HCT116 (cell line): ENCODE measurements around the gene RAB3B. TPM values are rescaled to one million over a fixed set of nuclear protein-coding genes. Genes with fewer than 3 reads are reported as not detected.

Experiments used
- ATAC-seq: fragments of 200-7000 bp; cut with Tn5 transposase; 2 replicates; pipeline ENCODE4 v1.9.1; 2020; ENCODE audit warnings: mild to moderate bottlenecking, moderate library complexity
- BruUV-seq: library from RNA; stranded (reverse); fragments of 400-500 nt; replicated peaks from 2 replicates; lab custom pipeline; 2021; lab: Mats Ljungman, UMichigan
- CTCF ChIA-PET: fragments of 300-600 bp; sonication (Branson Sonifier 250); formaldehyde crosslinking; loops from one replicate; lab custom pipeline; 2021; ENCODE audit warnings: antibody characterized with exemption; lab: Charles Lee
- POLR2A ChIA-PET: fragments of 300-600, 350-600 bp; sonication (Branson Sonifier 250); formaldehyde crosslinking; loops from one replicate; lab custom pipeline; 2021; ENCODE audit warnings: antibody characterized with exemption; lab: Charles Lee
- RAD21 ChIA-PET, 2 experiments: fragments of 300-600 bp; sonication (Branson Sonifier 250); formaldehyde crosslinking; loops; one replicate each; lab custom pipeline; 2023; ENCODE audit warnings: low total read pairs in 2 of 2; ENCODE audit not compliant: uncharacterized antibody in 2 of 2, unreplicated experiment in 2 of 2, low non-redundant PET in 1 of 2; lab: Charles Lee
- DNase-seq: peaks from one replicate; pipeline ENCODE4 v3.0.0-alpha.2; 2010; ENCODE audit warnings: low read depth, low spot score
- H2AFZ ChIP-seq: fragments of 200-600 bp; shearing (Covaris generic), sonication (generic); 2 replicates; pipeline ENCODE4 v1.6.1; 2017; ENCODE audit warnings: low read depth, mixed run types, mixed read lengths, antibody characterized with exemption, low read length; ENCODE audit not compliant: poor library complexity, severe bottlenecking
- H3K27ac ChIP-seq: 2 replicates; pipeline ENCODE4 v1.5.1; 2012; ENCODE audit warnings: low read depth, low read length
- H3K27me3 ChIP-seq: fragments of 200-600 bp; sonication (generic); 2 replicates; pipeline ENCODE4 v1.6.1; 2016; ENCODE audit warnings: mixed run types, low read length, mixed read lengths; ENCODE audit not compliant: insufficient read depth
- H3K36me3 ChIP-seq, 2 experiments: fragments of 200-500 bp in 1 of 2; fragments of 200-600 bp in 1 of 2; sonication (Bioruptor generic) in 1 of 2; sonication (generic) in 1 of 2; 2 replicates each; pipeline versions ENCODE4 v1.5.1 to v1.6.1; 2014 to 2016; ENCODE audit warnings: low read length in 2 of 2, inconsistent platforms in 1 of 2, mixed read lengths in 1 of 2, mixed run types in 1 of 2; ENCODE audit not compliant: insufficient read depth in 2 of 2, control insufficient read depth in 1 of 2
- H3K4me1 ChIP-seq, 2 experiments: fragments of 200-600 bp in 1 of 2; sonication (generic) in 1 of 2; 2 replicates each; pipeline versions ENCODE4 v1.5.1 to v1.6.1; 2012 to 2017; ENCODE audit warnings: low read length in 2 of 2, inconsistent platforms in 1 of 2, mild to moderate bottlenecking in 1 of 2, mixed read lengths in 1 of 2, mixed run types in 1 of 2, moderate library complexity in 1 of 2; ENCODE audit not compliant: insufficient read depth in 2 of 2, control insufficient read depth in 1 of 2
- H3K4me2 ChIP-seq: fragments of 200-600 bp; sonication (generic); 2 replicates; pipeline ENCODE4 v1.6.1; 2017; ENCODE audit warnings: mixed run types, low read length, mixed read lengths
- H3K4me3 ChIP-seq, 2 experiments: fragments of 200-600 bp in 1 of 2; sonication (generic) in 1 of 2; replicated peaks in 1 of 2; 2 replicates each; pipeline ENCODE4 v1.5.1; 2011 to 2016; ENCODE audit warnings: low read length in 2 of 2, control low read depth in 1 of 2, low read depth in 1 of 2, mild to moderate bottlenecking in 1 of 2, mixed read lengths in 1 of 2, mixed run types in 1 of 2
- H3K79me2 ChIP-seq: fragments of 200-600 bp; sonication (generic); 2 replicates; pipeline ENCODE4 v1.6.1; 2017; ENCODE audit warnings: mild to moderate bottlenecking, mixed run types, low read length, moderate library complexity, mixed read lengths; ENCODE audit not compliant: insufficient read depth
- H3K9ac ChIP-seq: fragments of 200-600 bp; sonication (generic); 2 replicates; pipeline ENCODE4 v1.6.1; 2016; ENCODE audit warnings: low read length, mixed read lengths
- H3K9me2 ChIP-seq: fragments of 200-600 bp; sonication (generic), shearing (Covaris generic); 2 replicates; pipeline ENCODE4 v1.6.1; 2017; ENCODE audit warnings: mixed run types, mild to moderate bottlenecking, moderate library complexity; ENCODE audit not compliant: insufficient read depth
- H3K9me3 ChIP-seq, 2 experiments: fragments of 200-500 bp in 1 of 2; fragments of 200-600 bp in 1 of 2; sonication (Bioruptor generic) in 1 of 2; sonication (generic) in 1 of 2; 2 replicates each; pipeline ENCODE4 v1.6.1; 2014 to 2017; ENCODE audit warnings: low read length in 2 of 2, mixed read lengths in 2 of 2, inconsistent platforms in 1 of 2, low read depth in 1 of 2, mild to moderate bottlenecking in 1 of 2, mixed run types in 1 of 2, moderate library complexity in 1 of 2; ENCODE audit not compliant: control insufficient read depth in 1 of 2, insufficient read depth in 1 of 2
- H4K20me1 ChIP-seq: fragments of 200-600 bp; sonication (generic), shearing (Covaris generic); 2 replicates; pipeline ENCODE4 v1.6.1; 2017; ENCODE audit warnings: mixed run types, mild to moderate bottlenecking, moderate library complexity; ENCODE audit not compliant: insufficient read depth
- ATF3 ChIP-seq: IDR thresholded peaks from 2 replicates; pipeline ENCODE4 v1.6.1; 2012
- CBX3 ChIP-seq: IDR thresholded peaks from 2 replicates; pipeline ENCODE4 v1.6.1; 2012; ENCODE audit warnings: low read depth
- CTCF ChIP-seq, 3 experiments: fragments of 200-600 bp in 1 of 3; sonication (generic) in 1 of 3; IDR thresholded peaks in 2 of 3; conservative IDR thresholded peaks in 1 of 3; 2 replicates each; pipeline ENCODE4 v1.5.1; 2012 to 2017; ENCODE audit warnings: low read depth in 2 of 3, low read length in 2 of 3, antibody characterized with exemption in 1 of 3, borderline replicate concordance in 1 of 3, control low read depth in 1 of 3, mild to moderate bottlenecking in 1 of 3, mixed read lengths in 1 of 3, mixed run types in 1 of 3, moderate library complexity in 1 of 3; ENCODE audit not compliant: insufficient read depth in 1 of 3
- EZH2 ChIP-seq: fragments of 200-600 bp; sonication (generic); IDR thresholded peaks from 2 replicates; pipeline ENCODE4 v1.6.1; 2017; ENCODE audit warnings: antibody characterized with exemption, mixed run types
- FOSL1 ChIP-seq: IDR thresholded peaks from 2 replicates; pipeline ENCODE4 v1.6.1; 2012; ENCODE audit warnings: low read depth
- POLR2A ChIP-seq: IDR thresholded peaks from 2 replicates; pipeline ENCODE4 v1.7.0; 2011; ENCODE audit warnings: borderline replicate concordance; ENCODE audit not compliant: insufficient read depth, insufficient read length; ENCODE audit errors: extremely low read depth
- SIN3A ChIP-seq: IDR thresholded peaks from 2 replicates; pipeline ENCODE4 v1.6.1; 2012; ENCODE audit warnings: low read depth
- SP1 ChIP-seq: IDR thresholded peaks from 2 replicates; pipeline ENCODE4 v1.6.1; 2012; ENCODE audit warnings: low read depth
- SRF ChIP-seq: IDR thresholded peaks from 2 replicates; pipeline ENCODE4 v1.6.1; 2012; ENCODE audit warnings: low read depth
- intact Hi-C: fragments of 100-400 bp; cut with micrococcal nuclease; formaldehyde crosslinking; loops from 2 replicates; pipeline ENCODE4 v1.10.0; 2022
- total RNA-seq: library from RNA; stranded (reverse); gene quantifications from one replicate; pipeline ENCODE4 v1.2.1, GENCODE V29; 2021; ENCODE audit not compliant: unreplicated experiment

RAB3B gene
- total RNA-seq, 1 experiment from 2014 or later: 15.1 TPM

- no peak for TF ChIP-seq CTCF (IDR thresholded peaks at IDR 0.05 in 2 of 3, conservative IDR thresholded peaks at IDR 0.05 in 1 of 3; ENCODE audit: borderline replicate concordance in 1 of 3, insufficient read depth in 1 of 3, low read depth in 2 of 3, low read length in 2 of 3)
- no peak for TF ChIP-seq CBX3
- TF ChIP-seq POLR2A: no peak
- TF ChIP-seq FOSL1: peak; percentile 28; the same call in 1 of the 2 replicates
- no peak for TF ChIP-seq ATF3
- no peak for TF ChIP-seq SIN3A
- TF ChIP-seq SRF: no peak
- peak; percentile 8; the same call in 1 of the 2 replicates for TF ChIP-seq SP1
- no peak for TF ChIP-seq EZH2
- TF ChIP-seq, all 23 proteins: peak for 2
- peaks cover 0 to 4% of the 10 kb centered on the region in 2 experiments; a peak in 2 of 4 replicates for H3K36me3 ChIP-seq
- no TSS peak for BruUV-seq
- no peak overlapping the region for H3K4me3 ChIP-seq
- H4K20me1 ChIP-seq: no peaks in the 10 kb centered on the region
- intact Hi-C loops: no loop called here
- no peak overlapping the region for H2AFZ ChIP-seq
- H3K79me2 ChIP-seq: no peaks in the 10 kb centered on the region
- no peaks in the 10 kb centered on the region for H3K27me3 ChIP-seq
- peaks cover 21 to 56% of the 10 kb centered on the region in 2 experiments for H3K4me1 ChIP-seq
- CTCF ChIA-PET: no interaction called here
- RAD21 ChIA-PET: no interaction called here
- H3K9ac ChIP-seq: no peak overlapping the region
- peak overlapping the region; percentile 3; the same call in 1 of the 2 replicates for H3K27ac ChIP-seq
- POLR2A ChIA-PET: no interaction called here
- no peaks in the 10 kb centered on the region for H3K9me2 ChIP-seq
- H3K9me3 ChIP-seq: no peaks in the 10 kb centered on the region
- ATAC-seq (peak; percentile 68), DNase-seq (peak; percentile 26)
- H3K4me2 ChIP-seq: peak overlapping the region; percentile 30
Observed at GRCh38 chr1:51973587-51974474, 16.7 kb downstream of the RAB3B start.
